HG02610 (cell line): Measurements from ENCODE around the gene SATB2.

ENCODE experiments used
- ATAC-seq: cut with Tn5 transposase; IDR thresholded peaks from one replicate; pipeline ENCODE4 v1.9.1; 2021; ENCODE audit warnings: mild to moderate bottlenecking, moderate library complexity; ENCODE audit not compliant: unreplicated experiment

The SATB2 gene

DNA sequence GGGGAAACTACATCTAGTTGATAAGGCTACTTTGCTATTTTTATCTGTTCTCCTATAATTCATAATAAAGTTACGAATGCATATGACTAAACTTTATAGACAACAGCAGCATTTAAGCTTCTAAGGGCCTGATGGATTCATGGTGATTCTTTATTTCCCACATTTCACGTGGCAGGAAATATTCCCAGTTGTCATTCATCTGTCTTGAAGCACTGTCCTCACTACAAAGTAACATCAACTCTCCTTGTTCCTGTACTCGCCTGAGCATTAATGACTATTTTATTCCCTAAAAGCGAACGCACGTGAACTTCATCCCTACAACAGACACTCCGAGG, 2.6 kb downstream of the SATB2 start:
- ATAC-seq, result no peak

DNA sequence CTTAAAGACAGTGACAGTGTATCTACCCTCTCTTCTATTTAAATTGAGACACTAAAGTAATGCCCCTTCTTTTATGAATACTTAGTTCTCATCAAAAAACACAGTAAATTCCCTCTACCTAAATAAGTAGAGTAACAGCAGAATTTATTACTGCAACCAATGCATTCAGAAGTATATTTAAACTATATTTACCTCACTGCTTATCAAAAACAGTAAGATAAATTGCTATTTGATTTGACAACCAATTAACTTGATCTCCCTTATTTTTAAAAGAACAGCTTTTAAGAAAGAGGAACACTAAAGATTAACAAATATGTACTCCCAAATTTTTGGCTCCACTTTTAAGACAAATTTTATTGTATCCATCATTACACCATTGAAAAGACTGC, 4.8 kb downstream of the SATB2 start:
- no peak for ATAC-seq

- no peak for ATAC-seq
These were observed 5.3 kb downstream of the SATB2 start for GRCh38 chr2:199452260-199452990.

DNA sequence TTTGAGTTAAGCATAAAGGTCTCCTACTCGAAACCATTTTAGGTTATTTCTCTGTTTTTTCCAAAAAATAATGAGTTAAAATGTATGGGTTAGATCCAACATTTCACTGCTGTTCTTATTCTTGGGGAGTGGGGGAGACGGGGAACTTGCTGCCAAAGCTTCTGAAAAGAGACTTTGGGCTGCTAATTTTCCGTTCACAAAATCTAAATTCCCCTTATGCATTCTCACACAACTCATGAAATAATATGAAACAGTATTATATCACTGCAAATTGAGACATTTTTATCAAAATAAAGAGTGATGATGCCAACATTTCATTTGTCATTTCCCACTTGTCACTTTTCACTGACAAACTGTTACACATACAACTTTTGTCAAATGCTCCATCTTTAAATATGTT, 7.8 kb downstream of the SATB2 start:
- ATAC-seq, result no peak

DNA sequence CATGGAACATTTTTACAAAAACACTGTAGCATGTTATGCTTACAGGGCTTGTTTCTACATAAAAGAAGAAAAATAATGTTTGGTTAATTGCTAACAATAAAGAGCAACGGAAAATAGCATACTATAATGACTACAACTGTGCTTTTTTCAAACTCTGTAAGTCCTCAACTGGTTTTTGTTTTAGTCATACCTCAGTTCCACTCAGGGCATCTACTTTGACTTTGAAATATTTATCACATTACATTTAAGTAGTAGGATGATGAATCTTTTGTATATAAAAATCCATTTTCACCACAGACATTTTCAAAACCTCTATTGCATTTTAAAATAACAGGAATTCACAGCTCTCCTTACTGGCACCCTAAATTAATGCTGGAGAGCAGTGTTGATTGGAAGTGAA, 8.3 kb downstream of the SATB2 start:
- no peak for ATAC-seq

DNA sequence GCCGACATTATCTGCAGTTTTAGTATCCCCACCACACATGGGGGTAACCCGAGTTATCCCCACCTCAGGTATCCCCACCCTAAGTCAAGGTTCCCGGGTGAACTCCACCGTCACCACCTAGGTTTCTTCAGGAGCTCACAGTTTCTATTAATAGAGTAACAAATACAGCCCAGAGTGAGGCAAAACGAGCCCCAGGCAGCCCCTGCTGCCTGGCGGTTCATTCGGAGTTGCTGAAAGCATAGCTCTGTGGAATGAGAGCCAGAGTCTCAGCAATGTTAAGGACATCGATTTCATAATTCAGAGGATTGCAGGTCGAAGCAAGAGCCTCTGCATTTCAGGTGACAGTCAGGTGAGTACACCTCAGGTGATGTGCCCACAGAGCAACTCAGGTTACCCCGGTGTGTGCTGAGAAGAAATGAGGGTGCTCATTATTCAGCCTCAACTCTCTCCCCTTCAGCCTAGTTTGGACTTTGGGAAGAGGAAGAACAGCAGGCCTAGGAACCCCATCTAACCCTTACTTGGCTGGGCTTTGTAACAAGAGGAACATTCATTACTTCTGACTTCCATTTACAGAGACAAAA, 10.7 kb downstream of the SATB2 start:
- no peak for ATAC-seq

- no peak for ATAC-seq
These were observed 13.0 kb downstream of the SATB2 start for GRCh38 chr2:199444749-199445148.

DNA sequence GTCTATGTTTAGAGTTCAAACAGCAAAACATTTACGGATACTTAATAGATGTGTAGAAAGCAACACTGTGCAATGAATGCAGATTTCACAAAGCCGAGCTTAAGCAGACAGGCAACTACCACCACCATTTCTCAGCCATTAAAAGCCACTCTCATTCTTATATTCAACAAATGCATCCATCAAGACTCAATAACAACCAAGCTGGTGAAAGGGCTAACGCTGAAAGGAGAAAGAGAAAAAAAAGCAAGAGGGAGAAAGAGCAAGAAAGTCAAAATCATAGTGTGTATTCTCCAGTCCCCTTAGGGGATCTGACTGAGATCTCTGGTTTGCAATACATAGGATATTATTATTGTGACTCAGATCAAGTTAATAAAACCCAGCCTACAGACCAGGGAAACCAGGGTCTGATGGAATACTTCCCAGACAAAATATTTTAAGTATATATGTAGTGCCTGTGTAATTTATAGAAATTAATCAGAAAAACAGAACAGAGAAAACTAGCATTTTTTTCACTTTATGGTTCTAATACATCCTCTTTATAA, 14.1 kb downstream of the SATB2 start:
- no peak for ATAC-seq

DNA sequence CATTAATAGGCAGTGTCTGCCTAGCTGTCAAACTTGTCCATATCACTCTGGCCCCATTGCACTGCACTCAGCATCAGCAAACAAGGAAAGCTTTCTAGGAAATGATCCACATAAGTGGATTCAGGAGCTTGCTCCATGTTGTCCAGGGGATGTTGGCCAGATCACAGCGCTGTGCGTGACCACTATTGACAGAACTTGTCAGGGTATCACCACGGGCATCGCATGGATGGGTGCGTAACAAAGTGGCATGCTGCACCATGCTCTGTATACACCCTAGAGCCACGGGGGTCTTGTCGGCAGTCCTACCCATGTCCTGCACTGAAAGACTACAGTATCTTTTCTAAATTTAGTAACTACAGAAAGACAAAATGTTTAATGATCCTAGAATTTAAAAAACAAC, 15.6 kb downstream of the SATB2 start:
- ATAC-seq, result no peak

GRCh38 chr2:199441759-199442158, 16.0 kb downstream of the SATB2 start:
- ATAC-seq, result no peak

DNA sequence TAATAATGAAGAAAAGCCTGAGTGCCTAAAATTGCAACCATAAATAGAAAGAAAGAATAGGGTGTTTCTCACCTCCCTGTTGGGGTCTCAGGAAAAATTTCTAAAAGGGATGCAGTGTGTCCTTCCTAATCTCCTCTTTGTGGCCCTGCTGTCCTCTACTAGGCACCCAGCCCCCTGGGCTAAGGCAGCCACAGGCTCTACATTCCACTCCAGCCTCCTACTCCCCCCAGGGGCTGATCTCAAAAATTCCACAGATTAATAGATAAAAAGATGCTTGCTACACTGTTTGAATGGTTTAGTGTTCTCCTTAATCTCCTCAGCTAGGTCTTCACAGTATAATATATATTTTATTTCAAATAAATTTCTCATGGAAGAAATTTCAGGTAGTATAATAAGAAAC, 17.6 kb downstream of the SATB2 start:
- ATAC-seq, result no peak

- ATAC-seq, result no peak
These were observed 18.2 kb downstream of the SATB2 start for GRCh38 chr2:199439542-199439941.

DNA sequence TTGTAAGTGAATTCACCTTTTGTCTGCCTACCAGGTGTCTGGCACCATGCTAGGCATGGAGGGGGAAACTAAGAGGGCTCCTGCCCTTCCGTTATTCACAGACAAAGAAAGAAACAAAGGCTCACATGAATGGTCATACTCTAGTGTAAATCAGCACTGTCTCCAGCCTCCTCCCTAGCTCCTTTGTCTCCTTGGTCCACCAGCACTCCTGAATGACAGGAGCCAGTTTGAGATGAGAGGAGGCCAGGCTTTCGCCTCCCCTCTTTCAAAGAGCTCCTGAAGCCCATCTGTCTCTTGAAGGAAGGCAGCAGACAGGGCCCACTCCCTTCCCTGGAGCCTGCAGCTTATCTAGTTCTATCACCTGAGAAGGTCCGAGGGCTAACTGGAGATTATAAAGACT, 18.7 kb downstream of the SATB2 start:
- no peak for ATAC-seq

DNA sequence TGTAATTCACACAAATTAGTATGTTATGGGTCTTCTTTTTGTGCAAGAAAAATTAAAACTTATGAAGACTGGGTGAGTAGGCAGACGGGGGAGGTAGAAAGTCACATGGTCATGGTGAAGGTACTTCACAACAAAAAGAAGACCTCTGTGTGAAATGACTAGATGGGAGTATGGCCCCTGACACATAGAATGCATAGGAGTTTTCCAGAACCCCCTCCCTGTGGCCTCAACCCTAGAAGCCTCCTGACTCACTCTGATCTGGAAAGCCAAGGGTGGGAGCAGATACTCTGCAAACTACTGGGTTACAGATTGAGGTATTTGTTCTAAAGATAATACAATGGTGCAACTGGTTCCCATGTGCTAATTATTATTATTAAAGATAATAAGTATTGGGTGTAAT, 23.2 kb downstream of the SATB2 start:
- no peak for ATAC-seq

- ATAC-seq, result no peak
These were observed 24.4 kb downstream of the SATB2 start for GRCh38 chr2:199433204-199433832.

- no peak for ATAC-seq
These were observed 26.0 kb downstream of the SATB2 start for GRCh38 chr2:199431746-199432213.

- ATAC-seq, result no peak
These were observed 27.5 kb downstream of the SATB2 start for GRCh38 chr2:199430214-199430613.

DNA sequence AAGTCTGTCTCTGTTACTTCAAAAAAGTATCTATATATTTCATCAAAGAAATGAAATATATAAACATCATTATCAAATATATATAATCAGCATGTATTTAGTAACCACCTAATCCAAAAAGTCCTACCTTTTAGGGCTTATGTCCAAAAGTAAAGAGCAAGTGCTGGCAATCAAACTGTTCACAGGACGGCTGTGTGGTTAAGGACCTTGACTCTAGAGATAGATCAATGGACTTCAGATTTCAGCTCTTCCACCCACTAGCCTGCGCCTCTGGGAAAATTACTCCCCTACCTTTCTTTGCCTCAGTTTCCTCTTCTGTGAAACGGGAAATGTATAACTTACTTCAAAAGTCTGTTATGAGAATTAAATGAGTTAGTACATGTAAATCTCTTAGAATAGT, 29.4 kb downstream of the SATB2 start:
- no peak for ATAC-seq

GRCh38 chr2:199424160-199424559, 33.6 kb downstream of the SATB2 start:
- no peak for ATAC-seq

DNA sequence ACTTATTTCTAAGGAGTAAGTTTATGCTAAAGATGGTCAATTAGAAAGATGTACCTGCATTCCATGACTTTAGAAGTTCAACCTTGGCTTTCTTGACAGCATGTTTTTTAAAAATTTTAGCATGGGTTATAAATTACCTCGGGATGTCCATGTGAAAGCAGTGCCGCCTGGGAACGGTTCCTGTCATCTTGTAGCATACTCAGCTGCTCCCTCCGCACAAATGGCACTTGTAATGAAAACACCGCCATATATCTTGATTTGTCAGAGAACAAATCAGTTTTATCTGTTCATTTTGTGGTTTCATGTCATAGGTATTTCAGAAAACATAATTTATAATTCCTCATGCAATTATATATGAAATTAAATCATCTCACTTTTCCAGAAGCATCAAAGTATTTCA, 38.3 kb downstream of the SATB2 start:
- no peak for ATAC-seq

GRCh38 chr2:199414465-199414864, 43.3 kb downstream of the SATB2 start:
- no peak for ATAC-seq

DNA sequence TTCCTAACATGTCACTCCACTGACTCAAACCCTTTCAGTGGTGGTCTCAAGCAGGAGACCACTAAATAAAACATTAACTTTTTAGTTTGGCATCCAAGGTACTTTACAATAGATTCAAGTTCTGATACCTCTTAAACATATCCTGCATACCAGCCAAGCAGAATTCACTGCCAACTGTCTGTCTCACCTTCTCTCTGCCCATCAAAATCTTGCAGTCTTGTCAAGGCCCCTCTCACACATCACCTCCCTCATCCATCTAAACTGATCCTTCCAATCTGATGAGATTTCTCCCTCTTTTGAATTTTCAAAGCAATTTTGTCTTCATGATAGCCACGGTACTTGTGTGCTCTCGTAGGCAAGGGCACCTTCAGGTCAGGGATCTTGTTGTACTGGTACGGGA, 43.7 kb downstream of the SATB2 start:
- ATAC-seq, result no peak
